GM04503 (cell line): ENCODE data around the gene SF3B6.
"Not testable (repeated sequence)": the region's sequence is repeated elsewhere in the genome, so short reads cannot be mapped to it uniquely, and the experiment has no call there.

Experiments
- DNase-seq: peaks from one replicate; pipeline ENCODE4 v3.0.0-alpha.2; 2012; ENCODE audit warnings: low read depth

The SF3B6 gene

GRCh38 chr2:24050041-24050979 lies 25.8 kb downstream of the SF3B6 start:
- no peak for DNase-seq

- DNase-seq: no peak
These were observed 26.6 kb downstream of the SF3B6 start, which contains the start of gene FKBP1B for GRCh38 chr2:24049485-24050021. TSS of gene FKBP1B (plus strand) at chr2:24049741. CDS start at chr2:24049850, 109 bp downstream.

GRCh38 chr2:24048769-24049484 lies 27.2 kb downstream of the SF3B6 start:
- no peak for DNase-seq

- DNase-seq: no peak
These were observed 28.5 kb downstream of the SF3B6 start for GRCh38 chr2:24047703-24048033.

GRCh38 chr2:24046930-24047702 lies 29.0 kb downstream of the SF3B6 start, which contains the start of gene WDCP:
TSS of gene WDCP (minus strand) at chr2:24047391. CDS start at chr2:24039494, 7,897 bp downstream.
- DNase-seq: peak; percentile 94

- no peak for DNase-seq
These were observed 29.6 kb downstream of the SF3B6 start for GRCh38 chr2:24046599-24046929.

GRCh38 chr2:24045511-24046508 lies 30.3 kb downstream of the SF3B6 start:
- no peak for DNase-seq

GRCh38 chr2:24043133-24043532 lies 33.0 kb downstream of the SF3B6 start:
- not testable (repeated sequence) for DNase-seq

- DNase-seq: no peak
These were observed 35.6 kb downstream of the SF3B6 start for GRCh38 chr2:24040511-24040910.

GRCh38 chr2:24038786-24039499 lies 37.2 kb downstream of the SF3B6 start:
- no peak for DNase-seq

- DNase-seq: no peak
These were observed 49.9 kb downstream of the SF3B6 start for GRCh38 chr2:24026233-24026632.

- no peak for DNase-seq
These were observed 51.0 kb downstream of the SF3B6 start for GRCh38 chr2:24024996-24025663.

GRCh38 chr2:24024018-24024417 lies 52.1 kb downstream of the SF3B6 start:
- DNase-seq: no peak

GRCh38 chr2:24022975-24023575 lies 53.1 kb downstream of the SF3B6 start:
- DNase-seq: no peak

- DNase-seq: no peak
These were observed 53.7 kb downstream of the SF3B6 start for GRCh38 chr2:24022324-24022974.

GRCh38 chr2:24021122-24021998 lies 54.8 kb downstream of the SF3B6 start:
- no peak for DNase-seq

GRCh38 chr2:24020244-24020643 lies 55.9 kb downstream of the SF3B6 start:
- DNase-seq: no peak

GRCh38 chr2:24019729-24020128 lies 56.4 kb downstream of the SF3B6 start:
- no peak for DNase-seq
